ENCODE data around the gene M6PR.

- TF ChIP-seq PATZ1 (CRISPR knock-in tag; IDR thresholded peaks at IDR 0.05; ENCODE audit: borderline replicate concordance) (no peak), POU6F1 (CRISPR knock-in tag; IDR thresholded peaks at IDR 0.05; ENCODE audit: borderline replicate concordance, low read depth) (no peak), CREB5 (CRISPR knock-in tag; IDR thresholded peaks at IDR 0.05; ENCODE audit: low read depth) (no peak), SNAI2 (CRISPR knock-in tag; IDR thresholded peaks at IDR 0.05) (no peak), ZNF8 (CRISPR knock-in tag; IDR thresholded peaks at IDR 0.05) (no peak), ZFP3 (CRISPR knock-in tag; IDR thresholded peaks at IDR 0.05) (no peak), RARB (CRISPR knock-in tag; IDR thresholded peaks at IDR 0.05) (no peak)
Measured at GRCh38 chr12:8993827-8994226, 44.4 kb upstream of the M6PR start.
